H1 (cell line): ENCODE results near the gene CIT. TPM values are rescaled to one million over a fixed set of nuclear protein-coding genes. Genes with fewer than 3 reads are reported as not detected.

Source experiments
- CTCF ChIA-PET: fragments of 300-600 bp; sonication (Branson Sonifier 250); formaldehyde crosslinking; loops from one replicate; lab custom pipeline; 2021; ENCODE audit not compliant: partially characterized antibody; lab: Charles Lee
- POLR2A ChIA-PET: fragments of 300-600 bp; sonication (Branson Sonifier 250); formaldehyde crosslinking; loops from one replicate; lab custom pipeline; 2021; ENCODE audit warnings: inconsistent platforms; ENCODE audit not compliant: partially characterized antibody; lab: Charles Lee
- DNase-seq, 2 experiments: peaks; one replicate each; pipeline versions ENCODE4 v3.0.0 to v3.0.0-alpha.2; 2010 to 2022; ENCODE audit warnings: low spot score in 2 of 2, low read depth in 1 of 2, mixed read lengths in 1 of 2
- FAIRE-seq: peaks from 2 replicates; lab custom pipeline; 2011; peaks lifted over from hg19 to GRCh38; lab: Jason Lieb, UNC
- H2AFZ ChIP-seq: 2 replicates; pipeline ENCODE4 v1.8.1; 2012; ENCODE audit warnings: low read length, inconsistent platforms
- H2AK5ac ChIP-seq: 2 replicates; pipeline ENCODE4 v1.6.1; 2013; ENCODE audit warnings: low read depth, low read length
- H2BK120ac ChIP-seq: replicated peaks from 2 replicates; pipeline ENCODE3; 2013; ENCODE audit warnings: low read depth, low read length, inconsistent platforms
- H2BK12ac ChIP-seq: 2 replicates; pipeline ENCODE4 v1.6.1; 2013; ENCODE audit warnings: low read depth, low read length
- H2BK15ac ChIP-seq: 2 replicates; pipeline ENCODE4 v1.6.1; 2013; ENCODE audit warnings: low read length
- H2BK20ac ChIP-seq: 2 replicates; pipeline ENCODE4 v1.6.1; 2013; ENCODE audit warnings: low read length
- H2BK5ac ChIP-seq: 2 replicates; pipeline ENCODE4 v1.6.1; 2013; ENCODE audit warnings: low read depth, low read length
- H3K14ac ChIP-seq: 2 replicates; pipeline ENCODE4 v1.6.1; 2013; ENCODE audit warnings: inconsistent platforms; ENCODE audit not compliant: insufficient read length
- H3K18ac ChIP-seq: 2 replicates; pipeline ENCODE4 v1.6.1; 2013; ENCODE audit warnings: low read length; ENCODE audit errors: extremely low read depth
- H3K23ac ChIP-seq: 2 replicates; pipeline ENCODE4 v1.6.1; 2013; ENCODE audit warnings: inconsistent platforms; ENCODE audit not compliant: insufficient read length
- H3K23me2 ChIP-seq: 2 replicates; pipeline ENCODE4 v1.6.1; 2013; ENCODE audit warnings: low read depth, low read length
- H3K27ac ChIP-seq: 2 replicates; pipeline ENCODE4 v1.6.1; 2011; ENCODE audit warnings: low read depth, low read length, inconsistent platforms
- H3K27me3 ChIP-seq, 4 experiments: replicated peaks in 1 of 4; 1 replicate in 1 of 4; 2 replicates in 3 of 4; pipeline versions ENCODE4 v1.6.1 to v1.8.1; 2011 to 2013; ENCODE audit warnings: low read length in 3 of 4, mild to moderate bottlenecking in 3 of 4, inconsistent platforms in 2 of 4, mixed read lengths in 2 of 4, moderate library complexity in 1 of 4; ENCODE audit not compliant: control insufficient read depth in 3 of 4, insufficient read depth in 3 of 4; ENCODE audit errors: extremely low read depth in 1 of 4
- H3K36me3 ChIP-seq, 4 experiments: 2 replicates each; pipeline versions ENCODE4 v1.6.1 to v1.8.1; 2011 to 2013; ENCODE audit warnings: mild to moderate bottlenecking in 4 of 4, low read length in 3 of 4, moderate library complexity in 2 of 4, control low read depth in 1 of 4, inconsistent platforms in 1 of 4; ENCODE audit not compliant: insufficient read depth in 4 of 4, control insufficient read depth in 2 of 4
- H3K4ac ChIP-seq: replicated peaks from 2 replicates; pipeline ENCODE3; 2013; ENCODE audit warnings: low read length, low read depth, mixed read lengths, inconsistent platforms; ENCODE audit not compliant: insufficient read length
- H3K4me1 ChIP-seq, 4 experiments: replicated peaks in 1 of 4; 1 replicate in 1 of 4; 2 replicates in 3 of 4; pipeline versions ENCODE4 v1.6.1 to v1.8.1; 2011 to 2013; ENCODE audit warnings: low read length in 3 of 4, inconsistent platforms in 2 of 4, mixed read lengths in 1 of 4; ENCODE audit not compliant: insufficient read depth in 4 of 4, control insufficient read depth in 3 of 4
- H3K4me2 ChIP-seq, 2 experiments: 2 replicates each; pipeline versions ENCODE4 v1.6.1 to v1.8.1; 2011 to 2013; ENCODE audit warnings: low read depth in 2 of 2, low read length in 2 of 2, control low read depth in 1 of 2, inconsistent platforms in 1 of 2, mild to moderate bottlenecking in 1 of 2; ENCODE audit not compliant: insufficient read depth in 1 of 2
- H3K4me3 ChIP-seq, 4 experiments: fragments of 200-600, 300-600 bp in 1 of 4; sonication (generic), shearing (Covaris generic), sonication (Bioruptor Twin) in 1 of 4; 2 replicates each; pipeline versions ENCODE4 v1.5.1 to v1.8.1; 2011 to 2016; ENCODE audit warnings: low read length in 4 of 4, low read depth in 3 of 4, control low read depth in 2 of 4, inconsistent platforms in 2 of 4, mild to moderate bottlenecking in 2 of 4, mixed read lengths in 1 of 4, moderate library complexity in 1 of 4; ENCODE audit not compliant: insufficient read depth in 2 of 4; ENCODE audit errors: extremely low read depth in 1 of 4
- H3K56ac ChIP-seq: replicated peaks from 2 replicates; pipeline ENCODE3; 2013; ENCODE audit warnings: low read depth, mild to moderate bottlenecking, mixed read lengths, low read length, inconsistent platforms; ENCODE audit not compliant: insufficient read length
- H3K79me1 ChIP-seq: 2 replicates; pipeline ENCODE4 v1.6.1; 2013; ENCODE audit warnings: low read depth, low read length, control low read depth
- H3K79me2 ChIP-seq, 2 experiments: 2 replicates each; pipeline versions ENCODE4 v1.6.1 to v1.8.1; 2012 to 2013; ENCODE audit warnings: low read length in 2 of 2, mild to moderate bottlenecking in 2 of 2, inconsistent platforms in 1 of 2; ENCODE audit not compliant: insufficient read depth in 2 of 2, control insufficient read depth in 1 of 2
- H3K9ac ChIP-seq, 4 experiments: replicated peaks in 1 of 4; 1 replicate in 1 of 4; 2 replicates in 3 of 4; pipeline versions ENCODE4 v1.6.1 to v1.8.1; 2011 to 2013; ENCODE audit warnings: low read depth in 3 of 4, low read length in 3 of 4, control low read depth in 2 of 4, mild to moderate bottlenecking in 2 of 4, moderate library complexity in 2 of 4, inconsistent platforms in 1 of 4; ENCODE audit errors: extremely low read depth in 1 of 4
- H3K9me3 ChIP-seq, 2 experiments: 2 replicates each; pipeline versions ENCODE4 v1.6.1 to v1.8.1; 2012 to 2013; ENCODE audit warnings: mild to moderate bottlenecking in 2 of 2, moderate library complexity in 2 of 2, control low read depth in 1 of 2, inconsistent platforms in 1 of 2, low read depth in 1 of 2, low read length in 1 of 2, mixed read lengths in 1 of 2; ENCODE audit not compliant: insufficient read depth in 2 of 2
- H4K20me1 ChIP-seq, 2 experiments: replicated peaks in 1 of 2; 2 replicates each; pipeline versions ENCODE3 to v1.8.1; 2011 to 2013; ENCODE audit warnings: inconsistent platforms in 2 of 2, low read length in 2 of 2, mild to moderate bottlenecking in 1 of 2; ENCODE audit not compliant: insufficient read depth in 2 of 2, control insufficient read depth in 1 of 2
- H4K5ac ChIP-seq: 2 replicates; pipeline ENCODE4 v1.6.1; 2013; ENCODE audit warnings: low read length, low read depth, mixed read lengths, inconsistent platforms; ENCODE audit not compliant: insufficient read length
- H4K8ac ChIP-seq: 2 replicates; pipeline ENCODE4 v1.8.0; 2013; ENCODE audit warnings: mild to moderate bottlenecking, moderate library complexity, low read length, inconsistent platforms; ENCODE audit not compliant: insufficient read depth; ENCODE audit errors: extremely low read depth
- H4K91ac ChIP-seq: replicated peaks from 2 replicates; pipeline ENCODE3; 2013; ENCODE audit warnings: low read length, mixed read lengths, inconsistent platforms; ENCODE audit not compliant: insufficient read length
- ASH2L ChIP-seq: fragments of 200-600, 300-600 bp; sonication (generic); IDR thresholded peaks from one replicate; pipeline ENCODE4 v1.7.1; 2017; ENCODE audit warnings: low read length
- CEBPB ChIP-seq: IDR thresholded peaks from 2 replicates; pipeline ENCODE4 v1.6.1; 2012; ENCODE audit warnings: low read depth, low read length
- CTBP2 ChIP-seq: IDR thresholded peaks from 2 replicates; pipeline ENCODE4 v1.7.0; 2011; ENCODE audit warnings: borderline replicate concordance, mild to moderate bottlenecking, moderate library complexity, mixed read lengths, low read length; ENCODE audit not compliant: insufficient read depth, insufficient read length
- JUND ChIP-seq: IDR thresholded peaks from 2 replicates; pipeline ENCODE4 v1.6.1; 2011; ENCODE audit warnings: mild to moderate bottlenecking, improper control_type of control experiment, low read length
- WGBS, 2 experiments: shearing (Covaris generic) in 1 of 2; methylation state at CpG; one replicate each; pipeline versions ENCODE4 v1.1.6 to v1.1.7; 2013 to 2015; ENCODE audit warnings: low lambda C conversion rate in 2 of 2, mixed read lengths in 2 of 2, inconsistent platforms in 1 of 2, low coverage in 1 of 2, missing lambda C conversion rate in 1 of 2; ENCODE audit not compliant: insufficient replicate concordance in 2 of 2, insufficient coverage in 1 of 2, insufficient read length in 1 of 2; ENCODE audit errors: extremely low coverage in 1 of 2, missing lambda C conversion rate in 1 of 2; 5-methylcytosine and 5-hydroxymethylcytosine counted together
- polyA plus RNA-seq, 7 experiments: library from polyadenylated mRNA; depleted of rRNA in 3 of 7; stranded (reverse) in 5 of 7; unstranded in 2 of 7; fragments of >200 nt in 5 of 7; fragments of 200-250 nt in 2 of 7; gene quantifications; 1 replicate in 5 of 7; 2 replicates in 1 of 7; 4 replicates in 1 of 7; pipeline versions ENCODE4 v1.2.1 to v1.2.3, GENCODE V29; 2011 to 2013; ENCODE audit warnings: missing spikeins in 2 of 7, mixed read lengths in 2 of 7
- total RNA-seq: library from RNA; stranded (reverse); fragmentation: NEBNext Ultra II Directional; extraction: Animal tissue kit (Norgen Biotek cat#: 25700); gene quantifications from 2 replicates; pipeline ENCODE4 v1.2.1, GENCODE V29; 2021

CIT gene
- total and polyA plus RNA-seq, 2 of the 8 experiments (the other 6 are each of a cell fraction or from before 2014, with no cell fraction given) = 17.1 to 60.9 TPM

DNA sequence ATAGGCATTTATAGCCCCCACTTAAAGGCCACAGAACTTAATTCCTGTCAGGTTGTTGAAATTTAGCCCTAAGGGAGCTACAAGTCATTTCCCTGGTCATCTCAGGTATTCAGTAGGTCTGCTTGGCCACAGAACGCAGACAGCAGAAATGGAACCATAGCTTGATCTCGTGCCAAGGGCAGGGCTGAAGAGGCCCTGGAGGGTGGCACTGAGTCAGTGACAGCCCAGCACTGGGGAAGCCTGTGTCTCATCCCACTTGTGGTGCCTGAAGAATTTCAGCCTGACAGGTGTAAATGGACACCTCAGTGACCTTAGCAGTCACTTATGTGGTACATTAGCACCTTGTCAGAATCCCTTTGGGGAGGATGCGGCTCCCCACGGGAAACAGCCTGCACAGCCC is 202.6 kb downstream of the CIT start:
- Histone ChIP-seq H2BK20ac (no peak overlapping the region), H3K4me1 (peaks cover 0 to 4% (median 0%) of the 10 kb centered on the region in 4 experiments; a peak in 2 of 7 replicates), H3K27ac (no peak overlapping the region), H2BK120ac (no peak overlapping the region), H2BK15ac (no peak overlapping the region), H3K56ac (no peak overlapping the region), H3K9me3 (no peaks in the 10 kb centered on the region), H2BK5ac (no peak overlapping the region), H3K4me3 (no peak overlapping the region), H3K79me1 (no peaks in the 10 kb centered on the region; the same call in 1 of the 2 replicates), H3K23me2 (no peaks in the 10 kb centered on the region), H3K18ac (no peak overlapping the region), H4K91ac (no peak overlapping the region), H3K9ac (no peak overlapping the region), H4K20me1 (peaks cover 7 to 13% of the 10 kb centered on the region in 2 experiments), H3K36me3 (peaks cover 33 to 88% (median 73%) of the 10 kb centered on the region in 4 experiments), H2AK5ac (no peak overlapping the region), H2BK12ac (no peak overlapping the region), H4K8ac (no peak overlapping the region), H3K4ac (no peak overlapping the region), H3K14ac (no peak overlapping the region), H3K27me3 (no peaks in the 10 kb centered on the region), H3K23ac (no peak overlapping the region), H3K79me2 (peaks cover 0 to 18% of the 10 kb centered on the region in 2 experiments; a peak in 2 of 4 replicates), H3K4me2 (no peak overlapping the region), H4K5ac (no peak overlapping the region), H2AFZ (no peak overlapping the region)
- POLR2A ChIA-PET = interaction anchor here (0.7 kb wide), 1 partner anchor 230 kb away, joined by 3 read pairs; no protein-coding TSS in a partner anchor
- WGBS, 2 experiments = 93% methylated on average over 4 of the region's 4 CpGs; no CpG with 5 or more reads in 1 of the 2 experiments
- CTCF ChIA-PET = no interaction called here
- DNase-seq (no peak), FAIRE-seq (no peak)
- no peak for TF ChIP-seq JUND
- no peak for TF ChIP-seq ASH2L
- TF ChIP-seq CTBP2 = no peak
- no peak for TF ChIP-seq CEBPB
